GM23338 (cell line): ENCODE data around the gene NSMCE1. TPM values are rescaled to one million over a fixed set of nuclear protein-coding genes. Genes with fewer than 3 reads are reported as not detected.

Source experiments
- ATAC-seq: fragments of 200-7000 bp; cut with Tn5 transposase; 3 replicates; pipeline ENCODE4 v1.9.1; 2020
- DNase-seq: peaks from one replicate; pipeline ENCODE4 v3.0.0-alpha.2; 2015; ENCODE audit warnings: low spot score
- H2AFZ ChIP-seq: fragments of 200-600 bp; sonication (generic); 2 replicates; pipeline ENCODE4 v1.8.0; 2016; ENCODE audit warnings: antibody characterized with exemption, mild to moderate bottlenecking, moderate library complexity
- H3F3A ChIP-seq: fragments of 200-600 bp; sonication (generic); replicated peaks from 2 replicates; pipeline ENCODE4 v1.8.0; 2017; ENCODE audit warnings: antibody characterized with exemption, mixed run types, low read depth
- H3K27ac ChIP-seq: fragments of 200-600 bp; sonication (generic); 2 replicates; pipeline ENCODE4 v1.6.1; 2016; ENCODE audit warnings: low read depth
- H3K27me3 ChIP-seq: fragments of 200-600 bp; sonication (generic); 2 replicates; pipeline ENCODE4 v1.8.0; 2016; ENCODE audit warnings: mild to moderate bottlenecking, mixed run types, moderate library complexity; ENCODE audit not compliant: insufficient read depth
- H3K36me3 ChIP-seq: fragments of 200-600 bp; sonication (generic); 2 replicates; pipeline ENCODE4 v1.8.0; 2016; ENCODE audit warnings: mild to moderate bottlenecking; ENCODE audit not compliant: insufficient read depth
- H3K4me1 ChIP-seq: fragments of 200-600 bp; sonication (generic); 2 replicates; pipeline ENCODE4 v1.8.0; 2016; ENCODE audit warnings: mild to moderate bottlenecking, moderate library complexity; ENCODE audit not compliant: insufficient read depth
- H3K4me2 ChIP-seq: fragments of 200-600 bp; sonication (generic); 2 replicates; pipeline ENCODE4 v1.7.1; 2017; ENCODE audit warnings: mixed run types
- H3K4me3 ChIP-seq: fragments of 200-600 bp; sonication (generic); 2 replicates; pipeline ENCODE4 v1.6.1; 2016; ENCODE audit warnings: mixed run types
- H3K79me2 ChIP-seq: fragments of 200-600 bp; sonication (generic); replicated peaks from 2 replicates; pipeline ENCODE4 v1.8.0; 2017; ENCODE audit warnings: mild to moderate bottlenecking; ENCODE audit not compliant: insufficient read depth
- H3K9me2 ChIP-seq: fragments of 200-600 bp; sonication (generic); 2 replicates; pipeline ENCODE4 v1.8.0; 2017; ENCODE audit not compliant: insufficient read depth
- H4K20me1 ChIP-seq: fragments of 200-600 bp; sonication (generic); replicated peaks from 2 replicates; pipeline ENCODE4 v1.8.0; 2017; ENCODE audit warnings: mild to moderate bottlenecking; ENCODE audit not compliant: insufficient read depth
- H3K27ac Mint-ChIP-seq: 2 replicates; pipeline ENCODE4 v1.8.0; 2020; ENCODE audit warnings: inconsistent platforms, mild to moderate bottlenecking, moderate library complexity, mixed read lengths
- H3K27me3 Mint-ChIP-seq: 3 replicates; pipeline ENCODE4 v1.8.0; 2022; ENCODE audit warnings: low read depth, mild to moderate bottlenecking, moderate library complexity, mixed read lengths, inconsistent platforms; ENCODE audit not compliant: insufficient read depth, poor library complexity
- H3K36me3 Mint-ChIP-seq: 3 replicates; pipeline ENCODE4 v1.8.0; 2021; ENCODE audit warnings: low read depth, mild to moderate bottlenecking, inconsistent platforms, moderate library complexity, mixed read lengths
- H3K4me1 Mint-ChIP-seq: 3 replicates; pipeline ENCODE4 v1.8.0; 2020; ENCODE audit warnings: mild to moderate bottlenecking, inconsistent platforms, mixed read lengths
- H3K4me3 Mint-ChIP-seq: 3 replicates; pipeline ENCODE4 v1.8.0; 2021; ENCODE audit warnings: moderate library complexity, mild to moderate bottlenecking, inconsistent platforms, mixed read lengths
- H3K9me3 Mint-ChIP-seq: 3 replicates; pipeline ENCODE4 v1.8.0; 2020; ENCODE audit warnings: moderate library complexity, mild to moderate bottlenecking, inconsistent platforms, mixed read lengths
- CREB1 ChIP-seq: fragments of 250-450 bp; sonication (Bioruptor Pico); IDR thresholded peaks from 2 replicates; pipeline ENCODE4 v1.5.0; 2020; ENCODE audit warnings: low read depth, mild to moderate bottlenecking, moderate library complexity
- EZH2 ChIP-seq: fragments of 200-600 bp; sonication (generic); IDR thresholded peaks from one replicate; pipeline ENCODE4 v1.8.0; 2017; ENCODE audit warnings: antibody characterized with exemption, mild to moderate bottlenecking, low read depth; ENCODE audit not compliant: unreplicated experiment
- EZH2phosphoT487 ChIP-seq: fragments of 200-600 bp; sonication (generic); IDR thresholded peaks from one replicate; pipeline ENCODE4 v1.8.1; 2018; ENCODE audit warnings: antibody characterized with exemption; ENCODE audit not compliant: unreplicated experiment
- JUNB ChIP-seq: IDR thresholded peaks from one replicate; pipeline ENCODE4 v1.6.1; 2016; ENCODE audit warnings: antibody characterized with exemption; ENCODE audit not compliant: unreplicated experiment
- NANOG ChIP-seq: IDR thresholded peaks from 2 replicates; pipeline ENCODE4 v1.6.1; 2016; ENCODE audit warnings: antibody characterized with exemption, borderline replicate concordance
- POLR2AphosphoS5 ChIP-seq: IDR thresholded peaks from 2 replicates; pipeline ENCODE4 v1.6.1; 2016; ENCODE audit warnings: antibody characterized with exemption, low read depth
- STAT1 ChIP-seq: IDR thresholded peaks from one replicate; pipeline ENCODE4 v1.6.1; 2016; ENCODE audit warnings: antibody characterized with exemption; ENCODE audit not compliant: unreplicated experiment
- ZNF114 ChIP-seq: fragments of 250-450 bp; sonication (Bioruptor Pico); IDR thresholded peaks from 2 replicates; pipeline ENCODE4 v1.5.0; 2020; ENCODE audit warnings: mild to moderate bottlenecking, moderate library complexity
- ZNF331 ChIP-seq: fragments of 250-450 bp; sonication (Bioruptor Pico); IDR thresholded peaks from 2 replicates; pipeline ENCODE4 v1.5.0; 2020; ENCODE audit warnings: low read depth, mild to moderate bottlenecking, moderate library complexity
- polyA plus RNA-seq: library from polyadenylated mRNA; unstranded; fragments of >200 nt; fragmentation: Nextera tagmentation; extraction: Ambion mirVana; gene quantifications from 2 replicates; pipeline ENCODE4 v1.2.1, GENCODE V29; 2016
- total RNA-seq: library from RNA; depleted of rRNA; stranded (reverse); fragments of >200 nt; shearing (Covaris generic); gene quantifications from 2 replicates; pipeline ENCODE4 v1.2.3, GENCODE V29; 2014
- TF ChIP-seq, protein P1 (sequence below): IDR thresholded peaks from one replicate; pipeline ENCODE4 v1.6.1; 2018; ENCODE audit warnings: antibody characterized with exemption; ENCODE audit not compliant: unreplicated experiment
- TF ChIP-seq, protein P2 (sequence below): IDR thresholded peaks from 2 replicates; pipeline ENCODE4 v1.6.1; 2016; ENCODE audit warnings: antibody characterized with exemption
- TF ChIP-seq, protein P3 (sequence below): fragments of 250-450 bp; sonication (Bioruptor Pico); IDR thresholded peaks from 2 replicates; pipeline ENCODE4 v1.5.0; 2020; ENCODE audit warnings: mild to moderate bottlenecking, moderate library complexity
- TF ChIP-seq, protein P4 (sequence below), 2 experiments: fragments of 200-600 bp in 1 of 2; sonication (generic) in 1 of 2; conservative IDR thresholded peaks; 2 replicates each; pipeline versions ENCODE4 v1.5.1 to v1.6.1; 2016 to 2017; ENCODE audit warnings: antibody characterized with exemption in 2 of 2, low read depth in 2 of 2, mild to moderate bottlenecking in 2 of 2, moderate library complexity in 1 of 2

NSMCE1 gene
- total and polyA plus RNA-seq, 2 experiments from 2014 or later: 30.6 to 50.8 TPM

DNA sequence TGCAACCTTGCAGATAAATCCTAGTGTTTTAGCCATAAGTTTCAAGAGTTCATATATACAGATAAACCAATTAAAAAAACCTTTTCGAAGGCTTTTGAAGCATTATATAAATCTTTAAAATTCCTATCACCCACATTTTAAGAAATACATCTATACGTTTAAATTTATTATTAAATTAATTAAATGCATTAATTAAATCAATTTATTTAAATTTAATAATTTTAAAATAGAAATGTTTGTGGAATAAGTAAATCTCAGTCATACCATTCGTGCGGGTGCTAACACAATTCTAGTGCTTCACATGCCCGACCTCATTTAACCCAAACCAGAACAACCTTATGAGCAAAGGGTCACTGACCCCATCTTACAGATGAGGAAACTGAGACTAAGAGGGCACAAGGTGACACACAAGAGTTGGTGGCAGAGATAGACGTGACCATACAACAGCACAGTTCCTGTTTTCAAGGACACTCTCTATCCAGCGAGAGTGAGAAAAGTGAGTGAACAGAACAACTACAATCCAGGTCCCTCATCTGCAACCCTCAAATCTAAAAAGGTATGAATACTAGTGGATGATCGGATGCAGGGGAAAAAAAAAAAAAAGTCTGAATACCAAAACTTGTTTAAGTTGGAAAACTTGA is 1.4 kb downstream of the NSMCE1 start:
- peaks cover 1% of the 10 kb centered on the region; the same call in 2 of the 3 replicates for H3K36me3 Mint-ChIP-seq
- H3K4me1 Mint-ChIP-seq: peaks cover 8% of the 10 kb centered on the region; the same call in 2 of the 3 replicates
- H3K4me3 Mint-ChIP-seq: no peak overlapping the region; the same call in 2 of the 3 replicates
- H3K27ac Mint-ChIP-seq: no peak overlapping the region
- H3K9me3 Mint-ChIP-seq: no peaks in the 10 kb centered on the region; the same call in 2 of the 3 replicates
- TF ChIP-seq ZNF331 (CRISPR knock-in tag) (no peak), STAT1 (no peak), EZH2phosphoT487 (no peak), POLR2AphosphoS5 (no peak), ZNF114 (CRISPR knock-in tag) (no peak), EZH2 (no peak), NANOG (no peak), JUNB (no peak), CREB1 (CRISPR knock-in tag) (no peak)
- TF ChIP-seq, protein P1, sequence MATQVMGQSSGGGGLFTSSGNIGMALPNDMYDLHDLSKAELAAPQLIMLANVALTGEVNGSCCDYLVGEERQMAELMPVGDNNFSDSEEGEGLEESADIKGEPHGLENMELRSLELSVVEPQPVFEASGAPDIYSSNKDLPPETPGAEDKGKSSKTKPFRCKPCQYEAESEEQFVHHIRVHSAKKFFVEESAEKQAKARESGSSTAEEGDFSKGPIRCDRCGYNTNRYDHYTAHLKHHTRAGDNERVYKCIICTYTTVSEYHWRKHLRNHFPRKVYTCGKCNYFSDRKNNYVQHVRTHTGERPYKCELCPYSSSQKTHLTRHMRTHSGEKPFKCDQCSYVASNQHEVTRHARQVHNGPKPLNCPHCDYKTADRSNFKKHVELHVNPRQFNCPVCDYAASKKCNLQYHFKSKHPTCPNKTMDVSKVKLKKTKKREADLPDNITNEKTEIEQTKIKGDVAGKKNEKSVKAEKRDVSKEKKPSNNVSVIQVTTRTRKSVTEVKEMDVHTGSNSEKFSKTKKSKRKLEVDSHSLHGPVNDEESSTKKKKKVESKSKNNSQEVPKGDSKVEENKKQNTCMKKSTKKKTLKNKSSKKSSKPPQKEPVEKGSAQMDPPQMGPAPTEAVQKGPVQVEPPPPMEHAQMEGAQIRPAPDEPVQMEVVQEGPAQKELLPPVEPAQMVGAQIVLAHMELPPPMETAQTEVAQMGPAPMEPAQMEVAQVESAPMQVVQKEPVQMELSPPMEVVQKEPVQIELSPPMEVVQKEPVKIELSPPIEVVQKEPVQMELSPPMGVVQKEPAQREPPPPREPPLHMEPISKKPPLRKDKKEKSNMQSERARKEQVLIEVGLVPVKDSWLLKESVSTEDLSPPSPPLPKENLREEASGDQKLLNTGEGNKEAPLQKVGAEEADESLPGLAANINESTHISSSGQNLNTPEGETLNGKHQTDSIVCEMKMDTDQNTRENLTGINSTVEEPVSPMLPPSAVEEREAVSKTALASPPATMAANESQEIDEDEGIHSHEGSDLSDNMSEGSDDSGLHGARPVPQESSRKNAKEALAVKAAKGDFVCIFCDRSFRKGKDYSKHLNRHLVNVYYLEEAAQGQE: no peak
- TF ChIP-seq, protein P2, sequence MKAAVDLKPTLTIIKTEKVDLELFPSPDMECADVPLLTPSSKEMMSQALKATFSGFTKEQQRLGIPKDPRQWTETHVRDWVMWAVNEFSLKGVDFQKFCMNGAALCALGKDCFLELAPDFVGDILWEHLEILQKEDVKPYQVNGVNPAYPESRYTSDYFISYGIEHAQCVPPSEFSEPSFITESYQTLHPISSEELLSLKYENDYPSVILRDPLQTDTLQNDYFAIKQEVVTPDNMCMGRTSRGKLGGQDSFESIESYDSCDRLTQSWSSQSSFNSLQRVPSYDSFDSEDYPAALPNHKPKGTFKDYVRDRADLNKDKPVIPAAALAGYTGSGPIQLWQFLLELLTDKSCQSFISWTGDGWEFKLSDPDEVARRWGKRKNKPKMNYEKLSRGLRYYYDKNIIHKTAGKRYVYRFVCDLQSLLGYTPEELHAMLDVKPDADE: no peak
- TF ChIP-seq, protein P3, sequence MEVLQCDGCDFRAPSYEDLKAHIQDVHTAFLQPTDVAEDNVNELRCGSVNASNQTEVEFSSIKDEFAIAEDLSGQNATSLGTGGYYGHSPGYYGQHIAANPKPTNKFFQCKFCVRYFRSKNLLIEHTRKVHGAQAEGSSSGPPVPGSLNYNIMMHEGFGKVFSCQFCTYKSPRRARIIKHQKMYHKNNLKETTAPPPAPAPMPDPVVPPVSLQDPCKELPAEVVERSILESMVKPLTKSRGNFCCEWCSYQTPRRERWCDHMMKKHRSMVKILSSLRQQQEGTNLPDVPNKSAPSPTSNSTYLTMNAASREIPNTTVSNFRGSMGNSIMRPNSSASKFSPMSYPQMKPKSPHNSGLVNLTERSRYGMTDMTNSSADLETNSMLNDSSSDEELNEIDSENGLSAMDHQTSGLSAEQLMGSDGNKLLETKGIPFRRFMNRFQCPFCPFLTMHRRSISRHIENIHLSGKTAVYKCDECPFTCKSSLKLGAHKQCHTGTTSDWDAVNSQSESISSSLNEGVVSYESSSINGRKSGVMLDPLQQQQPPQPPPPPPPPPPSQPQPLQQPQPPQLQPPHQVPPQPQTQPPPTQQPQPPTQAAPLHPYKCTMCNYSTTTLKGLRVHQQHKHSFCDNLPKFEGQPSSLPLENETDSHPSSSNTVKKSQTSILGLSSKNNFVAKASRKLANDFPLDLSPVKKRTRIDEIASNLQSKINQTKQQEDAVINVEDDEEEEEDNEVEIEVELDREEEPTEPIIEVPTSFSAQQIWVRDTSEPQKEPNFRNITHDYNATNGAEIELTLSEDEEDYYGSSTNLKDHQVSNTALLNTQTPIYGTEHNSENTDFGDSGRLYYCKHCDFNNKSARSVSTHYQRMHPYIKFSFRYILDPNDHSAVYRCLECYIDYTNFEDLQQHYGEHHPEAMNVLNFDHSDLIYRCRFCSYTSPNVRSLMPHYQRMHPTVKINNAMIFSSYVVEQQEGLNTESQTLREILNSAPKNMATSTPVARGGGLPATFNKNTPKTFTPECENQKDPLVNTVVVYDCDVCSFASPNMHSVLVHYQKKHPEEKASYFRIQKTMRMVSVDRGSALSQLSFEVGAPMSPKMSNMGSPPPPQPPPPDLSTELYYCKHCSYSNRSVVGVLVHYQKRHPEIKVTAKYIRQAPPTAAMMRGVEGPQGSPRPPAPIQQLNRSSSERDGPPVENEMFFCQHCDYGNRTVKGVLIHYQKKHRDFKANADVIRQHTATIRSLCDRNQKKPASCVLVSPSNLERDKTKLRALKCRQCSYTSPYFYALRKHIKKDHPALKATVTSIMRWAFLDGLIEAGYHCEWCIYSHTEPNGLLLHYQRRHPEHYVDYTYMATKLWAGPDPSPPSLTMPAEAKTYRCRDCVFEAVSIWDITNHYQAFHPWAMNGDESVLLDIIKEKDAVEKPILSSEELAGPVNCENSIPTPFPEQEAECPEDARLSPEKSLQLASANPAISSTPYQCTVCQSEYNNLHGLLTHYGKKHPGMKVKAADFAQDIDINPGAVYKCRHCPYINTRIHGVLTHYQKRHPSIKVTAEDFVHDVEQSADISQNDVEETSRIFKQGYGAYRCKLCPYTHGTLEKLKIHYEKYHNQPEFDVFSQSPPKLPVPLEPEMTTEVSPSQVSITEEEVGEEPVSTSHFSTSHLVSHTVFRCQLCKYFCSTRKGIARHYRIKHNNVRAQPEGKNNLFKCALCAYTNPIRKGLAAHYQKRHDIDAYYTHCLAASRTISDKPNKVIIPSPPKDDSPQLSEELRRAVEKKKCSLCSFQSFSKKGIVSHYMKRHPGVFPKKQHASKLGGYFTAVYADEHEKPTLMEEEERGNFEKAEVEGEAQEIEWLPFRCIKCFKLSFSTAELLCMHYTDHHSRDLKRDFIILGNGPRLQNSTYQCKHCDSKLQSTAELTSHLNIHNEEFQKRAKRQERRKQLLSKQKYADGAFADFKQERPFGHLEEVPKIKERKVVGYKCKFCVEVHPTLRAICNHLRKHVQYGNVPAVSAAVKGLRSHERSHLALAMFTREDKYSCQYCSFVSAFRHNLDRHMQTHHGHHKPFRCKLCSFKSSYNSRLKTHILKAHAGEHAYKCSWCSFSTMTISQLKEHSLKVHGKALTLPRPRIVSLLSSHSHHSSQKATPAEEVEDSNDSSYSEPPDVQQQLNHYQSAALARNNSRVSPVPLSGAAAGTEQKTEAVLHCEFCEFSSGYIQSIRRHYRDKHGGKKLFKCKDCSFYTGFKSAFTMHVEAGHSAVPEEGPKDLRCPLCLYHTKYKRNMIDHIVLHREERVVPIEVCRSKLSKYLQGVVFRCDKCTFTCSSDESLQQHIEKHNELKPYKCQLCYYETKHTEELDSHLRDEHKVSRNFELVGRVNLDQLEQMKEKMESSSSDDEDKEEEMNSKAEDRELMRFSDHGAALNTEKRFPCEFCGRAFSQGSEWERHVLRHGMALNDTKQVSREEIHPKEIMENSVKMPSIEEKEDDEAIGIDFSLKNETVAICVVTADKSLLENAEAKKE: no peak
- TF ChIP-seq, protein P4, sequence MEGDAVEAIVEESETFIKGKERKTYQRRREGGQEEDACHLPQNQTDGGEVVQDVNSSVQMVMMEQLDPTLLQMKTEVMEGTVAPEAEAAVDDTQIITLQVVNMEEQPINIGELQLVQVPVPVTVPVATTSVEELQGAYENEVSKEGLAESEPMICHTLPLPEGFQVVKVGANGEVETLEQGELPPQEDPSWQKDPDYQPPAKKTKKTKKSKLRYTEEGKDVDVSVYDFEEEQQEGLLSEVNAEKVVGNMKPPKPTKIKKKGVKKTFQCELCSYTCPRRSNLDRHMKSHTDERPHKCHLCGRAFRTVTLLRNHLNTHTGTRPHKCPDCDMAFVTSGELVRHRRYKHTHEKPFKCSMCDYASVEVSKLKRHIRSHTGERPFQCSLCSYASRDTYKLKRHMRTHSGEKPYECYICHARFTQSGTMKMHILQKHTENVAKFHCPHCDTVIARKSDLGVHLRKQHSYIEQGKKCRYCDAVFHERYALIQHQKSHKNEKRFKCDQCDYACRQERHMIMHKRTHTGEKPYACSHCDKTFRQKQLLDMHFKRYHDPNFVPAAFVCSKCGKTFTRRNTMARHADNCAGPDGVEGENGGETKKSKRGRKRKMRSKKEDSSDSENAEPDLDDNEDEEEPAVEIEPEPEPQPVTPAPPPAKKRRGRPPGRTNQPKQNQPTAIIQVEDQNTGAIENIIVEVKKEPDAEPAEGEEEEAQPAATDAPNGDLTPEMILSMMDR (conservative IDR thresholded peaks at IDR 0.05; ENCODE audit: low read depth in 2 of 2): no peak
- no peak for ATAC-seq
- H2AFZ ChIP-seq: no peak overlapping the region
- no peaks in the 10 kb centered on the region for H3K79me2 ChIP-seq
- DNase-seq: no peak
- no peaks in the 10 kb centered on the region for H3K36me3 ChIP-seq
- H3K27ac ChIP-seq: no peak overlapping the region
- H3K4me3 ChIP-seq: no peak overlapping the region
- H3F3A ChIP-seq: no peaks in the 10 kb centered on the region
- no peaks in the 10 kb centered on the region for H3K27me3 Mint-ChIP-seq
- H3K4me2 ChIP-seq: no peak overlapping the region
- H4K20me1 ChIP-seq: no peaks in the 10 kb centered on the region; the same call in 1 of the 2 replicates
- peaks cover 8% of the 10 kb centered on the region; the same call in 1 of the 2 replicates for H3K9me2 ChIP-seq
- H3K4me1 ChIP-seq: peaks cover 7% of the 10 kb centered on the region
- no peaks in the 10 kb centered on the region for H3K27me3 ChIP-seq
